Measurements from ENCODE around the gene F7. TPM values are rescaled to one million over a fixed set of nuclear protein-coding genes. Genes with fewer than 3 reads are reported as not detected.

F7 gene
- total RNA-seq, 1 experiment from 2014 or later = not detected

DNA sequence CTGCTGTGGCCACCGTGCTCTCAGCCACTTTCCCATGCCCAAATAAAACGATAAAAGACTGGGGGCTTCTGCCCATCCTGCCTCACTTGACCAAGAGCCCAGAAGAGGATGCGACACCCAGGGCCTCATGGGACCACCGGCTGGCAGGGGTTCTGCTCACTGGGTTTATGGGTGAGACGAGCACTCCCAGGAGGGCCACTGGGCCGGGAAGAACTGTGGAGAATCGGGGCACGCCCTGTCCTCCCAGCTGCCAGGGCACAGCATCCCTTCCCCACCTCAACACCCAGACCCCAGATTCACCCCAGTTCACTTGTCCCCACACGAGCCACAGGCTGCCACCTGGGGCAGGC lies 12.3 kb downstream of the F7 start:
- POLR2A ChIA-PET = no interaction called here
- in situ Hi-C loops (cut with HindIII; ENCODE audit: low pct_unique_long_range_greater_than_20kb, low sequenced_read_pairs) = no loop called here
- Histone ChIP-seq H3K9me3 (ENCODE audit: control insufficient read depth, insufficient read depth, low read depth, low read length) (no peaks in the 10 kb centered on the region), H3K27ac (ENCODE audit: low read length) (no peak overlapping the region), H3K4me1 (ENCODE audit: control insufficient read depth, insufficient read depth, low read length) (no peaks in the 10 kb centered on the region), H3K4me3 (ENCODE audit: low read depth in 2 of 2, low read length in 2 of 2) (no peak overlapping the region), H3K36me3 (ENCODE audit: control insufficient read depth, insufficient read depth, low read length) (no peaks in the 10 kb centered on the region), H3K27me3 (ENCODE audit: control insufficient read depth, insufficient read depth, low read length) (no peaks in the 10 kb centered on the region)
- intact Hi-C loops (cut with micrococcal nuclease; ENCODE audit: unreplicated experiment) = no loop called here
- TF ChIP-seq POLR2AphosphoS5 (IDR thresholded peaks at IDR 0.05; ENCODE audit: low read depth, low read length) = no peak
- no peak for TF ChIP-seq CTCF (IDR thresholded peaks at IDR 0.05)
- TF ChIP-seq, protein P1, sequence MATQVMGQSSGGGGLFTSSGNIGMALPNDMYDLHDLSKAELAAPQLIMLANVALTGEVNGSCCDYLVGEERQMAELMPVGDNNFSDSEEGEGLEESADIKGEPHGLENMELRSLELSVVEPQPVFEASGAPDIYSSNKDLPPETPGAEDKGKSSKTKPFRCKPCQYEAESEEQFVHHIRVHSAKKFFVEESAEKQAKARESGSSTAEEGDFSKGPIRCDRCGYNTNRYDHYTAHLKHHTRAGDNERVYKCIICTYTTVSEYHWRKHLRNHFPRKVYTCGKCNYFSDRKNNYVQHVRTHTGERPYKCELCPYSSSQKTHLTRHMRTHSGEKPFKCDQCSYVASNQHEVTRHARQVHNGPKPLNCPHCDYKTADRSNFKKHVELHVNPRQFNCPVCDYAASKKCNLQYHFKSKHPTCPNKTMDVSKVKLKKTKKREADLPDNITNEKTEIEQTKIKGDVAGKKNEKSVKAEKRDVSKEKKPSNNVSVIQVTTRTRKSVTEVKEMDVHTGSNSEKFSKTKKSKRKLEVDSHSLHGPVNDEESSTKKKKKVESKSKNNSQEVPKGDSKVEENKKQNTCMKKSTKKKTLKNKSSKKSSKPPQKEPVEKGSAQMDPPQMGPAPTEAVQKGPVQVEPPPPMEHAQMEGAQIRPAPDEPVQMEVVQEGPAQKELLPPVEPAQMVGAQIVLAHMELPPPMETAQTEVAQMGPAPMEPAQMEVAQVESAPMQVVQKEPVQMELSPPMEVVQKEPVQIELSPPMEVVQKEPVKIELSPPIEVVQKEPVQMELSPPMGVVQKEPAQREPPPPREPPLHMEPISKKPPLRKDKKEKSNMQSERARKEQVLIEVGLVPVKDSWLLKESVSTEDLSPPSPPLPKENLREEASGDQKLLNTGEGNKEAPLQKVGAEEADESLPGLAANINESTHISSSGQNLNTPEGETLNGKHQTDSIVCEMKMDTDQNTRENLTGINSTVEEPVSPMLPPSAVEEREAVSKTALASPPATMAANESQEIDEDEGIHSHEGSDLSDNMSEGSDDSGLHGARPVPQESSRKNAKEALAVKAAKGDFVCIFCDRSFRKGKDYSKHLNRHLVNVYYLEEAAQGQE (IDR thresholded peaks at IDR 0.05; ENCODE audit: insufficient read depth in 1 of 2, low read depth in 2 of 2, low read length in 1 of 2) = no peak
- no peak for TF ChIP-seq SIN3A (IDR thresholded peaks at IDR 0.05; ENCODE audit: borderline replicate concordance, insufficient read depth, low read depth, low read length)
- no peak for TF ChIP-seq TCF7L2 (IDR thresholded peaks at IDR 0.05; ENCODE audit: low read depth, low read length)
- DNase-seq (ENCODE audit: low read depth, low spot score) (no peak), ATAC-seq (no peak)
- CTCF ChIA-PET = no interaction called here
- no TSS peak for BruUV-seq (replicated peaks)

DNA sequence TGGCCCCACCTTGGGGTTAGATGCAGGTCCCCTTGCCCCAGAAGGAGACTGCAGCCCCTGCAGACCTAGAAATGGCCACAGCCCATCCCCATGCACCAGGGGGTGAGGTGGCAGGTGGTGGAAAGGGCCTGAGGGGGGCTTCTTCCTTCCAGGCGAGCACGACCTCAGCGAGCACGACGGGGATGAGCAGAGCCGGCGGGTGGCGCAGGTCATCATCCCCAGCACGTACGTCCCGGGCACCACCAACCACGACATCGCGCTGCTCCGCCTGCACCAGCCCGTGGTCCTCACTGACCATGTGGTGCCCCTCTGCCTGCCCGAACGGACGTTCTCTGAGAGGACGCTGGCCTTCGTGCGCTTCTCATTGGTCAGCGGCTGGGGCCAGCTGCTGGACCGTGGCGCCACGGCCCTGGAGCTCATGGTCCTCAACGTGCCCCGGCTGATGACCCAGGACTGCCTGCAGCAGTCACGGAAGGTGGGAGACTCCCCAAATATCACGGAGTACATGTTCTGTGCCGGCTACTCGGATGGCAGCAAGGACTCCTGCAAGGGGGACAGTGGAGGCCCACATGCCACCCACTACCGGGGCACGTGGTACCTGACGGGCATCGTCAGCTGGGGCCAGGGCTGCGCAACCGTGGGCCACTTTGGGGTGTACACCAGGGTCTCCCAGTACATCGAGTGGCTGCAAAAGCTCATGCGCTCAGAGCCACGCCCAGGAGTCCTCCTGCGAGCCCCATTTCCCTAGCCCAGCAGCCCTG lies 12.8 kb downstream of the F7 start:
- Histone ChIP-seq H3K4me3 (ENCODE audit: low read depth in 2 of 2, low read length in 2 of 2) (no peak overlapping the region), H3K4me1 (ENCODE audit: control insufficient read depth, insufficient read depth, low read length) (no peaks in the 10 kb centered on the region), H3K9me3 (ENCODE audit: control insufficient read depth, insufficient read depth, low read depth, low read length) (no peaks in the 10 kb centered on the region), H3K27me3 (ENCODE audit: control insufficient read depth, insufficient read depth, low read length) (no peaks in the 10 kb centered on the region), H3K36me3 (ENCODE audit: control insufficient read depth, insufficient read depth, low read length) (no peaks in the 10 kb centered on the region), H3K27ac (ENCODE audit: low read length) (no peak overlapping the region)
- POLR2A ChIA-PET = no interaction called here
- TF ChIP-seq SIN3A (IDR thresholded peaks at IDR 0.05; ENCODE audit: borderline replicate concordance, insufficient read depth, low read depth, low read length) = no peak
- no peak for TF ChIP-seq TCF7L2 (IDR thresholded peaks at IDR 0.05; ENCODE audit: low read depth, low read length)
- no peak for TF ChIP-seq POLR2AphosphoS5 (IDR thresholded peaks at IDR 0.05; ENCODE audit: low read depth, low read length)
- intact Hi-C loops (cut with micrococcal nuclease; ENCODE audit: unreplicated experiment) = no loop called here
- no TSS peak for BruUV-seq (replicated peaks)
- no peak for ATAC-seq
- DNase-seq (ENCODE audit: low read depth, low spot score) = no peak
- CTCF ChIA-PET = interaction anchor here (0.6 kb wide), 1 partner anchor 13 kb away, joined by 3 read pairs; no protein-coding TSS in a partner anchor
- in situ Hi-C loops (cut with HindIII; ENCODE audit: low pct_unique_long_range_greater_than_20kb, low sequenced_read_pairs) = no loop called here

GRCh38 chr13:113119166-113119821 lies 13.7 kb downstream of the F7 start:
- Histone ChIP-seq H3K4me1 (ENCODE audit: control insufficient read depth, insufficient read depth, low read length) (no peaks in the 10 kb centered on the region), H3K27ac (ENCODE audit: low read length) (no peak overlapping the region), H3K27me3 (ENCODE audit: control insufficient read depth, insufficient read depth, low read length) (no peaks in the 10 kb centered on the region), H3K9me3 (ENCODE audit: control insufficient read depth, insufficient read depth, low read depth, low read length) (no peaks in the 10 kb centered on the region), H3K4me3 (ENCODE audit: low read depth in 2 of 2, low read length in 2 of 2) (no peak overlapping the region), H3K36me3 (ENCODE audit: control insufficient read depth, insufficient read depth, low read length) (no peaks in the 10 kb centered on the region)
- TF ChIP-seq TCF7L2 (IDR thresholded peaks at IDR 0.05; ENCODE audit: low read depth, low read length) = no peak
- TF ChIP-seq, protein P1 (IDR thresholded peaks at IDR 0.05; ENCODE audit: insufficient read depth in 1 of 2, low read depth in 2 of 2, low read length in 1 of 2) = no peak
- TF ChIP-seq POLR2AphosphoS5 (IDR thresholded peaks at IDR 0.05; ENCODE audit: low read depth, low read length) = no peak
- no peak for TF ChIP-seq CTCF (IDR thresholded peaks at IDR 0.05)
- DNase-seq (ENCODE audit: low read depth, low spot score) (no peak), ATAC-seq (no peak)
- BruUV-seq (replicated peaks) = no TSS peak
- in situ Hi-C loops (cut with HindIII; ENCODE audit: low pct_unique_long_range_greater_than_20kb, low sequenced_read_pairs) = no loop called here
- POLR2A ChIA-PET = no interaction called here
- CTCF ChIA-PET = interaction anchor here (0.6 kb wide), 1 partner anchor 13 kb away, joined by 3 read pairs; no protein-coding TSS in a partner anchor
- intact Hi-C loops (cut with micrococcal nuclease; ENCODE audit: unreplicated experiment) = no loop called here

All from Panc1 (cell line).